ENCODE results near the gene PALMD. TPM values are rescaled to one million over a fixed set of nuclear protein-coding genes. Genes with fewer than 3 reads are reported as not detected.

Gene PALMD
- total RNA-seq, 1 donor from 2014 or later, result not detected

- TF ChIP-seq CTCF (IDR thresholded peaks at IDR 0.05), result no peak
- CTCF ChIA-PET, result no interaction called here
- POLR2A ChIA-PET, result no interaction called here
- H3K27ac Mint-ChIP-seq, result no peak overlapping the region
- peaks cover 17% of the 10 kb centered on the region for H3K27me3 Mint-ChIP-seq
- no peaks in the 10 kb centered on the region for H3K9me3 Mint-ChIP-seq
- no peak for DNase-seq
- H3K4me3 Mint-ChIP-seq, result no peak overlapping the region
- no peaks in the 10 kb centered on the region for H3K36me3 Mint-ChIP-seq (ENCODE audit: low read depth)
- intact Hi-C loops (cut with micrococcal nuclease), result no loop called here
- H3K4me1 Mint-ChIP-seq, result no peaks in the 10 kb centered on the region
- no peak for ATAC-seq (ENCODE audit: low read depth)
Observed at GRCh38 chr1:99650030-99650429, 4.1 kb downstream of the PALMD start.

GRCh38 chr1:99650773-99651437 is 5.0 kb downstream of the PALMD start:
- TF ChIP-seq CTCF (IDR thresholded peaks at IDR 0.05), result no peak
- DNase-seq (no peak), ATAC-seq (ENCODE audit: low read depth) (no peak)
- no peak overlapping the region for H3K27ac Mint-ChIP-seq
- peaks cover 15% of the 10 kb centered on the region for H3K27me3 Mint-ChIP-seq
- ChIA-PET POLR2A (no interaction called here), CTCF (no interaction called here)
- no peaks in the 10 kb centered on the region for H3K36me3 Mint-ChIP-seq (ENCODE audit: low read depth)
- H3K9me3 Mint-ChIP-seq, result no peaks in the 10 kb centered on the region
- intact Hi-C loops (cut with micrococcal nuclease), result no loop called here
- H3K4me1 Mint-ChIP-seq, result no peaks in the 10 kb centered on the region
- H3K4me3 Mint-ChIP-seq, result no peak overlapping the region

GRCh38 chr1:99652881-99653281 is 7.0 kb downstream of the PALMD start:
- DNase-seq (no peak), ATAC-seq (ENCODE audit: low read depth) (no peak)
- no peak for TF ChIP-seq CTCF (IDR thresholded peaks at IDR 0.05)
- ChIA-PET CTCF (no interaction called here), POLR2A (no interaction called here)
- Mint-ChIP-seq H3K27ac (no peak overlapping the region), H3K4me3 (no peak overlapping the region), H3K4me1 (no peaks in the 10 kb centered on the region), H3K36me3 (ENCODE audit: low read depth) (no peaks in the 10 kb centered on the region), H3K27me3 (peaks cover 7% of the 10 kb centered on the region), H3K9me3 (no peaks in the 10 kb centered on the region)
- intact Hi-C loops (cut with micrococcal nuclease), result no loop called here

GRCh38 chr1:99655376-99655775 is 9.5 kb downstream of the PALMD start:
- no peaks in the 10 kb centered on the region for H3K36me3 Mint-ChIP-seq (ENCODE audit: low read depth)
- CTCF ChIA-PET, result no interaction called here

GRCh38 chr1:99656701-99657100 is 10.8 kb downstream of the PALMD start:
- peaks cover 6% of the 10 kb centered on the region for H3K27me3 Mint-ChIP-seq
- ATAC-seq (ENCODE audit: low read depth) (no peak), DNase-seq (no peak)
- POLR2A ChIA-PET, result no interaction called here
- no peak overlapping the region for H3K27ac Mint-ChIP-seq
- H3K36me3 Mint-ChIP-seq (ENCODE audit: low read depth), result no peaks in the 10 kb centered on the region
- no peak overlapping the region for H3K4me3 Mint-ChIP-seq
- no peaks in the 10 kb centered on the region for H3K9me3 Mint-ChIP-seq
- intact Hi-C loops (cut with micrococcal nuclease), result no loop called here
- no peaks in the 10 kb centered on the region for H3K4me1 Mint-ChIP-seq
- TF ChIP-seq CTCF (IDR thresholded peaks at IDR 0.05), result no peak
- CTCF ChIA-PET, result no interaction called here

More at GRCh38 chr1:99655376-99655775, 9.5 kb downstream of the PALMD start:
- POLR2A ChIA-PET, result no interaction called here
- H3K27ac Mint-ChIP-seq, result no peak overlapping the region
- intact Hi-C loops (cut with micrococcal nuclease), result no loop called here
- H3K27me3 Mint-ChIP-seq, result peaks cover 8% of the 10 kb centered on the region
- ATAC-seq (ENCODE audit: low read depth) (no peak), DNase-seq (no peak)
- H3K4me3 Mint-ChIP-seq, result no peak overlapping the region
- no peaks in the 10 kb centered on the region for H3K9me3 Mint-ChIP-seq
- no peaks in the 10 kb centered on the region for H3K4me1 Mint-ChIP-seq
- TF ChIP-seq CTCF (IDR thresholded peaks at IDR 0.05), result no peak

Data from activated B cell treated with CpG ODN at 0.5 μM for 24 hours (primary cell).